HepG2 (cell line): ENCODE results near the gene CHCHD6. TPM values are rescaled to one million over a fixed set of nuclear protein-coding genes. Genes with fewer than 3 reads are reported as not detected.

Experiments
- AGO2 ChIP-seq: fragments of 200-400 bp; formaldehyde crosslinking; optimal IDR thresholded peaks from 2 replicates; pipeline ENCODE3; 2017; ENCODE audit warnings: mild to moderate bottlenecking, low read depth, low read length, moderate library complexity
- ARID2 ChIP-seq: sonication (generic); formaldehyde crosslinking; IDR thresholded peaks from 2 replicates; pipeline ENCODE4 v1.8.1; 2022; ENCODE audit warnings: mild to moderate bottlenecking, missing genetic modification reagents, borderline replicate concordance
- ARID3A ChIP-seq: IDR thresholded peaks from 2 replicates; pipeline ENCODE4 v1.6.1; 2012; ENCODE audit warnings: low read depth, low read length, improper control_type of control experiment
- CBX5 ChIP-seq: sonication (generic); formaldehyde crosslinking; IDR thresholded peaks from 2 replicates; pipeline ENCODE4 v1.4.0; 2020; ENCODE audit warnings: missing genetic modification reagents, borderline replicate concordance
- FOXO1 ChIP-seq: sonication (generic); formaldehyde crosslinking; IDR thresholded peaks from 2 replicates; pipeline ENCODE4 v1.4.0; 2020; ENCODE audit warnings: missing genetic modification reagents
- HOXA5 ChIP-seq: sonication (generic); formaldehyde crosslinking; IDR thresholded peaks from 2 replicates; pipeline ENCODE4 v1.4.0; 2020; ENCODE audit warnings: missing genetic modification reagents
- MXI1 ChIP-seq: IDR thresholded peaks from 3 replicates; pipeline ENCODE4 v1.6.1; 2012; ENCODE audit warnings: low read depth, low read length, inconsistent platforms, borderline replicate concordance
- NAIF1 ChIP-seq: sonication (generic); formaldehyde crosslinking; IDR thresholded peaks from 2 replicates; pipeline ENCODE4 v1.5.0; 2020; ENCODE audit warnings: mild to moderate bottlenecking, missing genetic modification reagents, borderline replicate concordance
- NFKBIZ ChIP-seq: IDR thresholded peaks from 2 replicates; pipeline ENCODE4 v1.6.1; 2018; ENCODE audit warnings: missing genetic modification reagents, missing compliant biosample characterization
- NFYC ChIP-seq: IDR thresholded peaks from 2 replicates; pipeline ENCODE4 v1.6.1; 2016; ENCODE audit warnings: missing genetic modification reagents, missing compliant biosample characterization
- PAXIP1 ChIP-seq: sonication (generic); formaldehyde crosslinking; conservative IDR thresholded peaks from 2 replicates; pipeline ENCODE4 v1.4.0; 2020; ENCODE audit warnings: mild to moderate bottlenecking, missing genetic modification reagents, moderate library complexity
- RBM22 ChIP-seq: fragments of 200-400 bp; formaldehyde crosslinking; optimal IDR thresholded peaks from 2 replicates; pipeline ENCODE3; 2017; ENCODE audit warnings: mild to moderate bottlenecking, low read length, moderate library complexity
- SIN3A ChIP-seq: IDR thresholded peaks from 2 replicates; pipeline ENCODE4 v1.6.1; 2011; ENCODE audit warnings: low read depth, mild to moderate bottlenecking, control low read depth, low read length, borderline replicate concordance
- SP2 ChIP-seq: sonication (generic); formaldehyde crosslinking; IDR thresholded peaks from 2 replicates; pipeline ENCODE4 v1.5.1; 2020; ENCODE audit warnings: mild to moderate bottlenecking, missing genetic modification reagents
- ZFP36 ChIP-seq: fragments of 150-350 bp; IDR thresholded peaks from 2 replicates; pipeline ENCODE4 v1.6.1; 2018; ENCODE audit warnings: borderline replicate concordance, low read length, low read depth; ENCODE audit not compliant: partially characterized antibody
- ZNF282 ChIP-seq: fragments of 450-650 bp; IDR thresholded peaks from 2 replicates; pipeline ENCODE4 v1.6.1; 2018; ENCODE audit not compliant: partially characterized antibody
- ZNF33A ChIP-seq: sonication (generic); formaldehyde crosslinking; IDR thresholded peaks from 2 replicates; pipeline ENCODE4 v1.5.1; 2020; ENCODE audit warnings: missing genetic modification reagents, mild to moderate bottlenecking, moderate library complexity, borderline replicate concordance
- ZNF468 ChIP-seq: sonication (generic); formaldehyde crosslinking; IDR thresholded peaks from 2 replicates; pipeline ENCODE4 v1.8.0; 2022; ENCODE audit warnings: mild to moderate bottlenecking, moderate library complexity, missing genetic modification reagents
- ZNF550 ChIP-seq: sonication (generic); formaldehyde crosslinking; IDR thresholded peaks from 2 replicates; pipeline ENCODE4 v1.4.0; 2020; ENCODE audit warnings: mild to moderate bottlenecking, missing genetic modification reagents, borderline replicate concordance
- ZNF891 ChIP-seq: sonication (generic); formaldehyde crosslinking; IDR thresholded peaks from 2 replicates; pipeline ENCODE4 v1.5.0; 2020; ENCODE audit warnings: mild to moderate bottlenecking, missing genetic modification reagents
- polyA plus RNA-seq, 8 experiments: library from polyadenylated mRNA; depleted of rRNA in 3 of 8; stranded (reverse) in 7 of 8; unstranded in 1 of 8; fragments of >200 nt; fragmentation: Illumina TruSeq in 4 of 8; extraction: Trizol in 4 of 8; gene quantifications; 2 replicates each; pipeline versions ENCODE4 v1.2.1 to v1.2.3, GENCODE V29; 2011 to 2016; ENCODE audit warnings: low read depth in 4 of 8, missing spikeins in 1 of 8, mixed read lengths in 1 of 8; ENCODE audit not compliant: insufficient read depth in 1 of 8
- total RNA-seq, 5 experiments: library from RNA; depleted of rRNA; stranded (reverse); fragments of >200 nt; fragmentation: Illumina TruSeq; extraction: Trizol; gene quantifications; 2 replicates each; pipeline ENCODE4 v1.2.3, GENCODE V29; 2016; ENCODE audit warnings: low read depth in 1 of 5
- TF ChIP-seq, protein P1 (sequence below): sonication (generic); formaldehyde crosslinking; conservative IDR thresholded peaks from 2 replicates; pipeline ENCODE4 v1.4.0; 2020; ENCODE audit warnings: missing genetic modification reagents
- TF ChIP-seq, protein P2 (sequence below): sonication (generic); formaldehyde crosslinking; IDR thresholded peaks from 2 replicates; pipeline ENCODE4 v1.5.0; 2020; ENCODE audit warnings: missing genetic modification reagents, mild to moderate bottlenecking, borderline replicate concordance

CHCHD6 gene
- total and polyA plus RNA-seq, 2 of the 13 experiments (the other 11 are each of a cell fraction or from before 2014, with no cell fraction given), result 20.3 to 20.8 TPM

DNA sequence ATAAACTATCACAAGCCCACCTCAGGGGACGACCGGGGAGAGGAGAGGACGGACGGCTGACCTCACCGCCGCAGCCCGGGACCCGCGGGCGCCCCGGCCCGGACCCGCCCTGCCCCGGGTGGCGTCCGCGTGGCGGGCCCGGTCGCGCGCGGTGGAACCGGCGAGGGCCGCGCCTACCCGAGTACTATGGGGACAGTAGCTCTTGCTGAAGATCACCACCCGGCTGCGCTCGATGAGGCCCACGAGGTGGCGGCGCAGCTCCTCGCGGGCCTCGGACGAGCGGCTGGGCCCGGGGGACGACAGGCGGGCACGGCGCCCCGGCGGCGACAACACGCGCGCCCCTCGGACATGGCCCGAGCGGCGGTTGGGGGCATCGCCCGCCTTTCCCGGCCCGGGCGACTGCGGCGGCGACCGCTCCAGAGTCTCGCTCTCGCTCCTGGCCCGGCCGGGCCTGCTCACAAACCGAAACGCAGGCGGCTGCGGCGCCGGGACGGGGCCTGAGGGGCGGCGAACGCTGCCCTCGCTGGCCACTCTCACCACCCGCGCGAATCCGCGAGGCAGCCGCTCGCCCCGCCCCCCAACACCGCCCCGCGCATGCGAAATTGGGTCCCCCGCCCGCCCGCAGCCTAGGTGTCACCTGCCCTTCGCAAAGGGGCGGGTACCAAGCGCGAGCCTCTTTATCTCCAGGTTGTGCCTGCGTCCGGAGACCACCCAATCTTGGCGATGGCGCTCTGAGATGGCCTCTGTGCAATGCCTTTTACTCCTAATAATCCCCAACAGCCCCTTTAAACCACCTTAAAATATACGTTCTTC is 49.3 kb upstream of the CHCHD6 start, which contains the start of gene TXNRD3 (continued):
- TF ChIP-seq ZNF468, result no peak
- TF ChIP-seq AGO2, result peak; percentile 78
- TF ChIP-seq RBM22, result no peak
- TF ChIP-seq ARID3A, result no peak
- 0 out of 2 replicates have a peak, but pooled peaks have one; percentile 17 for TF ChIP-seq NAIF1 (CRISPR knock-in tag)
- no peak for TF ChIP-seq PAXIP1 (CRISPR knock-in tag)
- no peak for TF ChIP-seq NFYC (CRISPR knock-in tag)
- TF ChIP-seq, protein P1, sequence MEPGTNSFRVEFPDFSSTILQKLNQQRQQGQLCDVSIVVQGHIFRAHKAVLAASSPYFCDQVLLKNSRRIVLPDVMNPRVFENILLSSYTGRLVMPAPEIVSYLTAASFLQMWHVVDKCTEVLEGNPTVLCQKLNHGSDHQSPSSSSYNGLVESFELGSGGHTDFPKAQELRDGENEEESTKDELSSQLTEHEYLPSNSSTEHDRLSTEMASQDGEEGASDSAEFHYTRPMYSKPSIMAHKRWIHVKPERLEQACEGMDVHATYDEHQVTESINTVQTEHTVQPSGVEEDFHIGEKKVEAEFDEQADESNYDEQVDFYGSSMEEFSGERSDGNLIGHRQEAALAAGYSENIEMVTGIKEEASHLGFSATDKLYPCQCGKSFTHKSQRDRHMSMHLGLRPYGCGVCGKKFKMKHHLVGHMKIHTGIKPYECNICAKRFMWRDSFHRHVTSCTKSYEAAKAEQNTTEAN (CRISPR knock-in tag), result peak; percentile 81
- no peak for TF ChIP-seq NFKBIZ (CRISPR knock-in tag)
- no peak for TF ChIP-seq ARID2 (CRISPR knock-in tag)
- TF ChIP-seq SP2, result no peak
- TF ChIP-seq FOXO1, result no peak
- TF ChIP-seq ZNF282, result no peak
- TF ChIP-seq MXI1, result peak; percentile 31; the same call in 1 of the 3 replicates
- TF ChIP-seq ZFP36, result no peak
- TF ChIP-seq ZNF891 (CRISPR knock-in tag), result no peak
- no peak for TF ChIP-seq ZNF33A
- TF ChIP-seq HOXA5 (CRISPR knock-in tag), result peak; percentile 58
- TF ChIP-seq, protein P2, sequence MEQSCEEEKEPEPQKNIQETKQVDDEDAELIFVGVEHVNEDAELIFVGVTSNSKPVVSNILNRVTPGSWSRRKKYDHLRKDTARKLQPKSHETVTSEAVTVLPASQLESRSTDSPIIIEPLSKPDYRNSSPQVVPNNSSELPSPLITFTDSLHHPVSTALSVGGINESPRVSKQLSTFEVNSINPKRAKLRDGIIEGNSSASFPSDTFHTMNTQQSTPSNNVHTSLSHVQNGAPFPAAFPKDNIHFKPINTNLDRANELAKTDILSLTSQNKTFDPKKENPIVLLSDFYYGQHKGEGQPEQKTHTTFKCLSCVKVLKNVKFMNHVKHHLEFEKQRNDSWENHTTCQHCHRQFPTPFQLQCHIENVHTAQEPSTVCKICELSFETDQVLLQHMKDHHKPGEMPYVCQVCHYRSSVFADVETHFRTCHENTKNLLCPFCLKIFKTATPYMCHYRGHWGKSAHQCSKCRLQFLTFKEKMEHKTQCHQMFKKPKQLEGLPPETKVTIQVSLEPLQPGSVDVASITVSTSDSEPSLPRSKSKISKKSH, result no peak
- no peak for TF ChIP-seq SIN3A
- no peak for TF ChIP-seq ZNF550 (CRISPR knock-in tag)
- no peak for TF ChIP-seq CBX5 (CRISPR knock-in tag)
